CD14-positive monocyte (primary cell): ENCODE measurements around the gene KRT24. TPM values are rescaled to one million over a fixed set of nuclear protein-coding genes. Genes with fewer than 3 reads are reported as not detected.
A peak's percentile ranks its signal among the peaks of the same experiment; 100 is the strongest.

Experiments
- DNase-seq, 3 donors: peaks; one replicate each; pipeline ENCODE4 v3.0.0-alpha.2; 2011 to 2022
- H2AFZ ChIP-seq: 2 replicates; pipeline ENCODE4 v1.6.0; 2012; ENCODE audit warnings: mild to moderate bottlenecking, low read depth, low read length, inconsistent platforms; ENCODE audit not compliant: insufficient read depth, poor library complexity, severe bottlenecking
- H3K27ac ChIP-seq, 2 donors: 1 replicate in 1 of 2; 2 replicates in 1 of 2; pipeline ENCODE4 v1.5.1; 2012 to 2013; ENCODE audit warnings: low read length in 2 of 2, control low read depth in 1 of 2, inconsistent platforms in 1 of 2, low read depth in 1 of 2, mild to moderate bottlenecking in 1 of 2
- H3K27me3 ChIP-seq, 2 donors: one replicate each; pipeline versions ENCODE4 v1.6.0 to v1.6.1; 2011 to 2013; ENCODE audit warnings: low read length in 2 of 2; ENCODE audit not compliant: control insufficient read depth in 2 of 2, insufficient read depth in 2 of 2
- H3K36me3 ChIP-seq, 2 donors: replicated peaks in 1 of 2; 1 replicate in 1 of 2; 2 replicates in 1 of 2; pipeline versions ENCODE4 v1.5.1 to v1.6.1; 2012 to 2013; ENCODE audit warnings: low read length in 2 of 2, control low read depth in 1 of 2, inconsistent platforms in 1 of 2, mild to moderate bottlenecking in 1 of 2; ENCODE audit not compliant: insufficient read depth in 2 of 2, control insufficient read depth in 1 of 2
- H3K4me1 ChIP-seq, 2 donors: 1 replicate in 1 of 2; 2 replicates in 1 of 2; pipeline versions ENCODE4 v1.5.1 to v1.6.1; 2012 to 2013; ENCODE audit warnings: low read length in 2 of 2, control low read depth in 1 of 2, inconsistent platforms in 1 of 2, mild to moderate bottlenecking in 1 of 2, moderate library complexity in 1 of 2; ENCODE audit not compliant: insufficient read depth in 2 of 2, control insufficient read depth in 1 of 2
- H3K4me2 ChIP-seq: replicated peaks from 2 replicates; pipeline ENCODE3; 2012; ENCODE audit warnings: low read length, moderate library complexity, mild to moderate bottlenecking; ENCODE audit not compliant: poor library complexity, severe bottlenecking; ENCODE audit errors: extremely low read depth
- H3K4me3 ChIP-seq, 3 experiments: fragments of 200-600 bp in 1 of 3; sonication (generic) in 1 of 3; replicated peaks in 1 of 3; 1 replicate in 2 of 3; 2 replicates in 1 of 3; pipeline ENCODE4 v1.5.1; 2011 to 2013; ENCODE audit warnings: low read length in 3 of 3, mild to moderate bottlenecking in 3 of 3, control low read depth in 2 of 3, low read depth in 2 of 3, inconsistent platforms in 1 of 3, moderate library complexity in 1 of 3
- H3K79me2 ChIP-seq: 2 replicates; pipeline ENCODE4 v1.6.0; 2012; ENCODE audit warnings: mild to moderate bottlenecking, control low read depth, inconsistent platforms, low read length, moderate library complexity; ENCODE audit not compliant: insufficient read depth
- H3K9ac ChIP-seq: 2 replicates; pipeline ENCODE4 v1.6.0; 2017; ENCODE audit warnings: low read length, mild to moderate bottlenecking; ENCODE audit not compliant: insufficient read depth, poor library complexity, severe bottlenecking
- H3K9me3 ChIP-seq, 2 donors: replicated peaks in 1 of 2; 1 replicate in 1 of 2; 2 replicates in 1 of 2; pipeline versions ENCODE4 v1.5.1 to v1.6.1; 2012 to 2013; ENCODE audit warnings: low read length in 2 of 2, control low read depth in 1 of 2; ENCODE audit not compliant: control insufficient read depth in 1 of 2, insufficient read depth in 1 of 2
- H4K20me1 ChIP-seq: 2 replicates; pipeline ENCODE4 v1.6.0; 2012; ENCODE audit warnings: mild to moderate bottlenecking, low read length, control low read depth, moderate library complexity; ENCODE audit not compliant: insufficient read depth
- H3K27ac Mint-ChIP-seq, 7 donors: one replicate each; pipeline ENCODE4 v1.8.0; 2020; ENCODE audit warnings: mild to moderate bottlenecking in 7 of 7, mixed read lengths in 7 of 7, moderate library complexity in 6 of 7, inconsistent platforms in 2 of 7
- H3K27me3 Mint-ChIP-seq, 3 donors: one replicate each; pipeline ENCODE4 v1.8.0; 2021 to 2022; ENCODE audit warnings: low read depth in 3 of 3, mild to moderate bottlenecking in 3 of 3, mixed read lengths in 3 of 3, moderate library complexity in 3 of 3, inconsistent platforms in 1 of 3
- H3K36me3 Mint-ChIP-seq, 2 donors: one replicate each; pipeline ENCODE4 v1.8.0; 2020; ENCODE audit warnings: mixed read lengths in 2 of 2, inconsistent platforms in 1 of 2, mild to moderate bottlenecking in 1 of 2
- H3K4me1 Mint-ChIP-seq: one replicate; pipeline ENCODE4 v1.8.0; 2020; ENCODE audit warnings: mild to moderate bottlenecking, mixed read lengths
- H3K4me3 Mint-ChIP-seq, 2 donors: one replicate each; pipeline ENCODE4 v1.8.0; 2020; ENCODE audit warnings: mild to moderate bottlenecking in 2 of 2, mixed read lengths in 2 of 2, moderate library complexity in 1 of 2
- H3K9me3 Mint-ChIP-seq, 7 donors: one replicate each; pipeline ENCODE4 v1.8.0; 2020 to 2022; ENCODE audit warnings: mixed read lengths in 7 of 7, mild to moderate bottlenecking in 6 of 7, moderate library complexity in 6 of 7, inconsistent platforms in 2 of 7
- WGBS: methylation state at CpG from one replicate; pipeline ENCODE4 v1.1.5; 2013; ENCODE audit warnings: missing lambda C conversion rate; ENCODE audit not compliant: insufficient coverage; 5-methylcytosine and 5-hydroxymethylcytosine counted together
- intact Hi-C, 2 donors: fragments of 100-400 bp; cut with micrococcal nuclease; formaldehyde crosslinking; loops; one replicate each; pipeline versions ENCODE4 v1.15.0 to v1.15.1; 2023
- polyA plus RNA-seq, 3 donors: library from polyadenylated mRNA; depleted of rRNA in 1 of 3; unstranded in 2 of 3; stranded (reverse) in 1 of 3; fragments of 300-500 nt in 2 of 3; fragments of >200 nt in 1 of 3; fragmentation: Illumina TruSeq in 2 of 3; gene quantifications; 1 replicate in 2 of 3; 2 replicates in 1 of 3; pipeline ENCODE4 v1.2.3, GENCODE V29; 2012 to 2021
- TF ChIP-seq, protein P1 (sequence below): fragments of 200-600 bp; IDR thresholded peaks from one replicate; pipeline ENCODE4 v1.8.0; 2022; ENCODE audit warnings: antibody characterized with exemption, mild to moderate bottlenecking

KRT24 gene
- polyA plus RNA-seq, 3 donors, result not detected

GRCh38 chr17:40659911-40660310 is 43.6 kb downstream of the KRT24 start:
- Mint-ChIP-seq H3K27ac (no peak overlapping the region), H3K9me3 (peaks cover 0 to 2% (median 0%) of the 10 kb centered on the region in 7 donors), H3K27me3 (peaks cover 33 to 54% (median 36%) of the 10 kb centered on the region in 3 donors), H3K4me1 (peaks cover 2% of the 10 kb centered on the region), H3K4me3 (peak overlapping the region in 1 of 2 donors; percentile 7), H3K36me3 (no peaks in the 10 kb centered on the region)
- intact Hi-C loops, result no loop called here
- Histone ChIP-seq H3K27ac (no peak overlapping the region), H3K36me3 (no peaks in the 10 kb centered on the region), H4K20me1 (no peaks in the 10 kb centered on the region), H3K9ac (no peak overlapping the region), H3K79me2 (no peaks in the 10 kb centered on the region), H3K9me3 (no peaks in the 10 kb centered on the region), H3K4me2 (no peak overlapping the region), H2AFZ (no peak overlapping the region), H3K27me3 (peaks cover 28 to 57% of the 10 kb centered on the region in 2 donors), H3K4me1 (no peaks in the 10 kb centered on the region), H3K4me3 (no peak overlapping the region)
- WGBS, result 89% methylated on average over 5 of the region's 7 CpGs
- no peak for DNase-seq
- TF ChIP-seq, protein P1, sequence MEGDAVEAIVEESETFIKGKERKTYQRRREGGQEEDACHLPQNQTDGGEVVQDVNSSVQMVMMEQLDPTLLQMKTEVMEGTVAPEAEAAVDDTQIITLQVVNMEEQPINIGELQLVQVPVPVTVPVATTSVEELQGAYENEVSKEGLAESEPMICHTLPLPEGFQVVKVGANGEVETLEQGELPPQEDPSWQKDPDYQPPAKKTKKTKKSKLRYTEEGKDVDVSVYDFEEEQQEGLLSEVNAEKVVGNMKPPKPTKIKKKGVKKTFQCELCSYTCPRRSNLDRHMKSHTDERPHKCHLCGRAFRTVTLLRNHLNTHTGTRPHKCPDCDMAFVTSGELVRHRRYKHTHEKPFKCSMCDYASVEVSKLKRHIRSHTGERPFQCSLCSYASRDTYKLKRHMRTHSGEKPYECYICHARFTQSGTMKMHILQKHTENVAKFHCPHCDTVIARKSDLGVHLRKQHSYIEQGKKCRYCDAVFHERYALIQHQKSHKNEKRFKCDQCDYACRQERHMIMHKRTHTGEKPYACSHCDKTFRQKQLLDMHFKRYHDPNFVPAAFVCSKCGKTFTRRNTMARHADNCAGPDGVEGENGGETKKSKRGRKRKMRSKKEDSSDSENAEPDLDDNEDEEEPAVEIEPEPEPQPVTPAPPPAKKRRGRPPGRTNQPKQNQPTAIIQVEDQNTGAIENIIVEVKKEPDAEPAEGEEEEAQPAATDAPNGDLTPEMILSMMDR, result no peak

GRCh38 chr17:40658396-40658795 is 45.2 kb downstream of the KRT24 start:
- no peaks in the 10 kb centered on the region for H3K4me1 ChIP-seq
- H3K9ac ChIP-seq, result no peak overlapping the region
- Mint-ChIP-seq H3K4me1 (no peaks in the 10 kb centered on the region), H3K27ac (no peak overlapping the region), H3K4me3 (no peak overlapping the region), H3K36me3 (no peaks in the 10 kb centered on the region), H3K9me3 (peaks cover 0 to 2% (median 0%) of the 10 kb centered on the region in 7 donors), H3K27me3 (peaks cover 23 to 44% (median 28%) of the 10 kb centered on the region in 3 donors)
- no peak overlapping the region for H3K4me2 ChIP-seq
- no peak overlapping the region for H2AFZ ChIP-seq
- no peaks in the 10 kb centered on the region for H4K20me1 ChIP-seq
- DNase-seq, result no peak
- no peaks in the 10 kb centered on the region for H3K79me2 ChIP-seq
- H3K9me3 ChIP-seq, result no peaks in the 10 kb centered on the region
- H3K27me3 ChIP-seq, result peaks cover 15 to 50% of the 10 kb centered on the region in 2 donors
- no peak overlapping the region for H3K4me3 ChIP-seq
- intact Hi-C loops, result no loop called here
- H3K27ac ChIP-seq, result no peak overlapping the region
- H3K36me3 ChIP-seq, result no peaks in the 10 kb centered on the region
- TF ChIP-seq, protein P1, result no peak
